Colonic mucosa (tissue), 4 donors: Measurements from ENCODE around the gene KBTBD2. TPM values are rescaled to one million over a fixed set of nuclear protein-coding genes. Genes with fewer than 3 reads are reported as not detected.

Source experiments
- DNase-seq: peaks from one replicate; pipeline ENCODE4 v3.0.0-alpha.2; 2020
- H3K27ac ChIP-seq: fragments of 200-600 bp; one replicate; pipeline ENCODE4 v1.8.0; 2021
- H3K27me3 ChIP-seq: fragments of 200-600 bp; one replicate; pipeline ENCODE4 v1.8.0; 2021
- H3K36me3 ChIP-seq: fragments of 200-600 bp; one replicate; pipeline ENCODE4 v1.8.0; 2021
- H3K4me1 ChIP-seq: fragments of 200-600 bp; one replicate; pipeline ENCODE4 v1.8.0; 2021; ENCODE audit warnings: mild to moderate bottlenecking
- H3K4me3 ChIP-seq: fragments of 200-600 bp; one replicate; pipeline ENCODE4 v1.8.0; 2021
- H3K9ac ChIP-seq, 2 donors: one replicate each; pipeline ENCODE4 v1.7.0; 2013; ENCODE audit warnings: control low read depth in 2 of 2, low read depth in 2 of 2, low read length in 2 of 2
- H3K9me3 ChIP-seq: fragments of 200-600 bp; one replicate; pipeline ENCODE4 v1.8.0; 2021
- CTCF ChIP-seq: fragments of 200-600 bp; IDR thresholded peaks from one replicate; pipeline ENCODE4 v1.8.0; 2022; ENCODE audit warnings: antibody characterized with exemption, mild to moderate bottlenecking
- intact Hi-C: fragments of 100-400 bp; cut with DNase I; formaldehyde crosslinking; loops from one replicate; pipeline ENCODE4 v1.14.1; 2022
- total RNA-seq, 2 donors: library from RNA; stranded (reverse); fragmentation: NEBNext Ultra II Directional in 1 of 2; extraction: Animal tissue kit (Norgen Biotek cat#: 25700) in 1 of 2; gene quantifications; one replicate each; pipeline ENCODE4 v1.2.1, GENCODE V29; 2021
- donor health status: healthy.
- donor health status: DM: no; HTN: no; CAD: no.
- donor health status: DM: no; HTN: no; CAD: no.

KBTBD2 gene
- total RNA-seq, 2 donors from 2014 or later = 18.2 to 33.0 TPM

DNA sequence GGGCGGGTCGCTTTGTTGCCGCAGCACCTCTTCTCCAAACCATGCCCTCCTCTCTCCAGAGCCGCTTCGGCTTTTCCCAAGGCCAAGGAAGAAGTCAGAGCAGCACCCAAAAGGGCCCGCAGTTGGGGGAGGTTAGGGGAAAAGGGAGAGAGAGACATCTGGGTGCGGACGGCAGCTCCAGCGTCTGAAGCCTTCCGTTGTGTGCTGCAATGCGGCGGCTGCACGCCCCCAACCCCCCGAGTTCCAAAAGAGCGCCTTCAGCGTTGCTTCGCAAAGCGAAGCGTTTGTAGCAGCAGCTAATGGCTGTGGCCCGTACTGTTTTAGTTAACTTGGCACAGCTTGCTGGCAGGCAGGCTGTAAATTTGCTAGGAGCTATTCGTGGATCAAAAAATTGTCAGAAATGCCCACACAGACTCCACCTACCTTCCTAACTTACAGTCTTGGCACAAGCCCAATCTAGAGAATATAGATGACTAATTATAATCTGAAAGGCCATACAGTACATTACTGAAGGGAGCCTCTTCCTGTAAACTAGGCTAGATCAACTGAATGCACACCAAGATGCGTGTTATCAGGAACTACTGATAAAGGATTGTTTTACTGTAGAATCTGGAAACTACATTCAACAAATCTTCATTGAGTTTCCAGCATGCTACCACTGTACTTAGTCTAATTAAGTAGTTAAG lies 1.1 kb upstream of the KBTBD2 start:
- TF ChIP-seq CTCF = no peak
- Histone ChIP-seq H3K9ac (peak overlapping the region; percentile 56 to 85), H3K9me3 (no peaks in the 10 kb centered on the region), H3K4me3 (peak overlapping the region; percentile 41), H3K4me1 (peaks cover 6% of the 10 kb centered on the region), H3K27ac (peak overlapping the region; percentile 99), H3K27me3 (no peaks in the 10 kb centered on the region), H3K36me3 (no peaks in the 10 kb centered on the region)
- intact Hi-C loops = no loop called here
- peak; percentile 54 for DNase-seq

DNA sequence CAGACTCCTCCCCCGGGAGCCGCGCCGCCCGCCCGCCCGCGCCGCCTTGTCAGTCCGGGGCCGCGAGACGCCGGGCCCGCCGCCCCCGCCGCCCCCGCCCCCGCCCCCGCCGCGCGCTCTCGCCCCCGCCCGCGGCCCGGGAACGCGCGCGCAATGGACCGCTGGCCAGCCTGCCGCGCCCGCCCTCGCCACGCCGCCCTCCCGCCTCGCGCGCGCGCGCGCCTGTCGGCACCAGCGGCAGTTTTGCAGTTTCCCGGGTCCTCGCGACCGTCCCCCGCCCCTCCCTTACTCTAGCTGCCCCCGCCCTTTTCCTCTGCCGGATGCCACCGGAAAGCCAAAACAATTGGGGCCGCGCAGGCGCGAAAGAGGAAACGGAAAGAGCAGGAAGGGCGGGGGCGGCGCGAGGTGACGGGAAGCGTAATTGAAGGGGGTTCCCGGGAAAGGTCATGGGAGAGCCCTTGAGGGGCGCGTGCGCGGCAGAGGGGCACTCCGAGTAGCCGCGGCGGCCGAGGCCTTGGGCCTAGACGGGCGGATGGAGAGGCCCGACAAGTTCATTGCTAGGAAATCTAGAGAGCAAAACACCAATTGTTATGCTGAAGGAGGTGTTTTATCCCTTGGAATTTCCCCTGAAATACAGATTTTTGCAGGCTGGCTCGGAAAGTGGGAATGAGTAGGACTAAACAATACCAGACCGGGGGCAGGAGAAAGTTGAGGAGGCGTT lies 400 bp upstream of the KBTBD2 start:
- H3K27me3 ChIP-seq = no peaks in the 10 kb centered on the region
- DNase-seq = peak; percentile 98
- TF ChIP-seq CTCF = no peak
- H3K4me3 ChIP-seq = peak overlapping the region; percentile 54
- no peaks in the 10 kb centered on the region for H3K9me3 ChIP-seq
- H3K4me1 ChIP-seq = peaks cover 6% of the 10 kb centered on the region
- H3K9ac ChIP-seq = peak overlapping the region; percentile 85 to 95
- intact Hi-C loops = no loop called here
- no peaks in the 10 kb centered on the region for H3K36me3 ChIP-seq
- H3K27ac ChIP-seq = peak overlapping the region; percentile 99

DNA sequence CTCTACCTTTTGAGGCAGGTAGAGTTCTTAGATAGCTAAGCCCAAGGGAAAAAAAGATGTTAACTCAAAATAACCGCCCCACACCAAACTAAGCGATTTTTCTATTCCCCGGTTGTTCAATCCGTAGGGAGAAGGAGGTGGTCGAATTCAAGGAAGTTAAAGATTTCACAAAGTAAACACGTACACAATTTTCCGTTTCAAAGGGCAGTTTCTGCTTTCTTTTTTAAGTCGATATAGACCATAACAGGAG lies 842 bp downstream of the KBTBD2 start:
- Histone ChIP-seq H3K4me1 (peaks cover 6% of the 10 kb centered on the region), H3K36me3 (no peaks in the 10 kb centered on the region), H3K27ac (peak overlapping the region; percentile 99), H3K4me3 (peak overlapping the region; percentile 54), H3K27me3 (no peaks in the 10 kb centered on the region), H3K9ac (peak overlapping the region; percentile 95 to 97), H3K9me3 (no peaks in the 10 kb centered on the region)
- intact Hi-C loops = no loop called here
- DNase-seq = no peak
- TF ChIP-seq CTCF = no peak

DNA sequence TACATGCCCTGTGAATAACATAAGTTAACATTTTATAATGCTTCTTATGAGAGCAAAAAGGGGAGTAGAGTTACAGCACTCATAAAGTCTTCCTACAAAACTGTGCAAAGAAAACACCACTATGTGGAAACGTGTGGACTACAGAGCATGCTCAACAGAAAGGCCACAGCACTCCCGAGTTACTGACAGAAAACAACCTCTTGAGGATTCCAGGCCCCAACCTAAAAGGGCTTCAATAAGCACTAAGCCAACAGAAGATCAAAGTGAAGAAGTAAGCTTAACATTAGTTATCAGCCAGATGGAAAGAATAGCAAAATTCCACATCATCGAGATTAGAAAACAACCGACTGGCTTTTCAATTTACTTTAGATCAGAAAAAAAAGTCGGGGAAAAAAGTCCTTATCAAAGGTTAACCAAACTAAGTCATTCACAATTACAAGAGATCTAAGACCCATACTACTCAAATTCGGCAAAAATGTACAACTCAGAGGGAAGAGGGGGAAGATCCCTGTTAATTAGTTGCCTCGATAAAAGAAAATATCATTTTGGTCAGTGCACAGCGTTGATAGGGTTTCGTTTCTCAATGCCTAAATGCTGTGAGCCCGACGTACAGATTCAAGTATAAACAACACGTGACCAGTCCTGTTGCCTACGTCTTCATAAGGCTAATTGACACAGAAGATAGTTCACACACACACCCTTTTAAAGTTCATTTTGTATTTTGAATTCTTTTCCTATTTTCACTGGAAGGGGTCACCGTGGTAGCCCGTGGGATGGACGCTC lies 1.4 kb downstream of the KBTBD2 start:
- Histone ChIP-seq H3K9ac (peak overlapping the region; percentile 95 to 97), H3K4me3 (peak overlapping the region; percentile 54), H3K27ac (peak overlapping the region; percentile 99), H3K9me3 (no peaks in the 10 kb centered on the region), H3K4me1 (peaks cover 6% of the 10 kb centered on the region), H3K36me3 (no peaks in the 10 kb centered on the region), H3K27me3 (no peaks in the 10 kb centered on the region)
- intact Hi-C loops = no loop called here
- peak; percentile 66 for DNase-seq
- no peak for TF ChIP-seq CTCF

DNA sequence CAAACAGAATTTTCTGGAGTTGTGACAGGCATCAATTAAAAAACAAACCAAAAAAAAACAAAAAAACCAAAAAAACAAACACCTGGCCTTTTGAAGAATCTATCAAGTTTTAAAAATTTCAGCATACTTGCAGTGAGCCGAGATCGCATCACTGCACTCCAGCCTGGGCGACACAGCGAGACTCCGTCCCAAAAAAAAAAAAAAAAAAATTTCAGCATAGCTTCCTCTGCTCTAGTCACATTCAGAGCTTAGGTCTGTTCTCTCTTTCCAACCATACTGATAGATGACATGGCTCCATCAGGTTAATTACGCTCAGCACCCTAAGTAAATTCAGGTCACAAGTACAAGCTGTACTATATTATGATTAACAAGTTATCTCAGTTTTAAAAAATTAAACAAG lies 3.1 kb downstream of the KBTBD2 start:
- no peak for TF ChIP-seq CTCF
- H3K27me3 ChIP-seq = no peaks in the 10 kb centered on the region
- no peak overlapping the region for H3K9ac ChIP-seq
- H3K4me1 ChIP-seq = peaks cover 6% of the 10 kb centered on the region
- no peaks in the 10 kb centered on the region for H3K36me3 ChIP-seq
- H3K27ac ChIP-seq = no peak overlapping the region
- intact Hi-C loops = no loop called here
- no peak for DNase-seq
- no peak overlapping the region for H3K4me3 ChIP-seq
- no peaks in the 10 kb centered on the region for H3K9me3 ChIP-seq
